ENCODE measurements around the gene ARHGEF2. TPM values are rescaled to one million over a fixed set of nuclear protein-coding genes. Genes with fewer than 3 reads are reported as not detected.
A peak's percentile ranks its signal among the peaks of the same experiment; 100 is the strongest.

The ARHGEF2 gene
- total RNA-seq, 4 donors from 2014 or later = 47.4 to 80.1 (median 66.6) TPM

DNA sequence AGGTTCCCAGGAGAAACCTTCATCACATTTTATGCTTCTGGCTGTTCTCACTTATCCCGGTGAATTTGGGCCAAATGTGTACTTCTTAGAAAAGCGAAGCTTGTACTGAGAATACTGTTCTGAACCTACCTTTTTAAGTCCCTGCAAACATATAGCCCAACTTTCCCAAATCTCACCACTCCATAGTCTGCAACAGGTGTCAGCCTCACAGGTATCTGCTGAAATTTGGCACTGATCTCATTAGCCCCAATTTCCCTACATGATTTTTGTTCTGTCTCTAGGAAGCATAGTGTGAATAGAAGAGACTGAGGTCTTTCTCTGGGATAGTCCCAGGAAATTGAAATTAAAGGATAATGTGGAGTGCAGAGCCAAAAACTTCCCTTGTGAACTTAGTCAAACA lies 78.7 kb downstream of the ARHGEF2 start:
- Histone ChIP-seq H3K36me3 (peaks cover 62 to 63% of the 10 kb centered on the region in 2 donors), H3K4me3 (replicated peaks in 1 of 3) (no peak overlapping the region), H3K9me3 (no peaks in the 10 kb centered on the region), H3K4me1 (no peaks in the 10 kb centered on the region), H3K27ac (no peak overlapping the region), H3K27me3 (no peaks in the 10 kb centered on the region)
- DNase-seq = no peak
- 94 to 96% methylated on average over 2 of the region's 2 CpGs for WGBS, 2 donors
- no peak for TF ChIP-seq POLR2A (IDR thresholded peaks at IDR 0.05)
- TF ChIP-seq, protein P1, sequence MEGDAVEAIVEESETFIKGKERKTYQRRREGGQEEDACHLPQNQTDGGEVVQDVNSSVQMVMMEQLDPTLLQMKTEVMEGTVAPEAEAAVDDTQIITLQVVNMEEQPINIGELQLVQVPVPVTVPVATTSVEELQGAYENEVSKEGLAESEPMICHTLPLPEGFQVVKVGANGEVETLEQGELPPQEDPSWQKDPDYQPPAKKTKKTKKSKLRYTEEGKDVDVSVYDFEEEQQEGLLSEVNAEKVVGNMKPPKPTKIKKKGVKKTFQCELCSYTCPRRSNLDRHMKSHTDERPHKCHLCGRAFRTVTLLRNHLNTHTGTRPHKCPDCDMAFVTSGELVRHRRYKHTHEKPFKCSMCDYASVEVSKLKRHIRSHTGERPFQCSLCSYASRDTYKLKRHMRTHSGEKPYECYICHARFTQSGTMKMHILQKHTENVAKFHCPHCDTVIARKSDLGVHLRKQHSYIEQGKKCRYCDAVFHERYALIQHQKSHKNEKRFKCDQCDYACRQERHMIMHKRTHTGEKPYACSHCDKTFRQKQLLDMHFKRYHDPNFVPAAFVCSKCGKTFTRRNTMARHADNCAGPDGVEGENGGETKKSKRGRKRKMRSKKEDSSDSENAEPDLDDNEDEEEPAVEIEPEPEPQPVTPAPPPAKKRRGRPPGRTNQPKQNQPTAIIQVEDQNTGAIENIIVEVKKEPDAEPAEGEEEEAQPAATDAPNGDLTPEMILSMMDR (IDR thresholded peaks at IDR 0.05) = no peak
- intact Hi-C loops (cut with DNase I) = no loop called here

- TF ChIP-seq POLR2A (IDR thresholded peaks at IDR 0.05) = no peak
- TF ChIP-seq, protein P1 (IDR thresholded peaks at IDR 0.05) = no peak
- no peak for DNase-seq
- Histone ChIP-seq H3K27me3 (no peaks in the 10 kb centered on the region), H3K36me3 (peaks cover 54 to 55% of the 10 kb centered on the region in 2 donors), H3K9me3 (no peaks in the 10 kb centered on the region), H3K27ac (no peak overlapping the region), H3K4me1 (no peaks in the 10 kb centered on the region), H3K4me3 (replicated peaks in 1 of 3) (no peak overlapping the region)
- WGBS, 2 donors = 84 to 85% methylated on average over 2 of the region's 2 CpGs
- intact Hi-C loops (cut with DNase I) = no loop called here
Measured at GRCh38 chr1:155898888-155899287, 79.5 kb downstream of the ARHGEF2 start.

- H3K36me3 ChIP-seq = peaks cover 42 to 43% of the 10 kb centered on the region in 2 donors
- 76 to 81% methylated on average over 1 of the region's 1 CpG for WGBS, 2 donors
- H3K27ac ChIP-seq = no peak overlapping the region
- no peak for DNase-seq
- no peaks in the 10 kb centered on the region for H3K9me3 ChIP-seq
- TF ChIP-seq, protein P1 (IDR thresholded peaks at IDR 0.05) = no peak
- no peak for TF ChIP-seq POLR2A (IDR thresholded peaks at IDR 0.05)
- H3K27me3 ChIP-seq = no peaks in the 10 kb centered on the region
- intact Hi-C loops (cut with DNase I) = no loop called here
- H3K4me3 ChIP-seq (replicated peaks in 1 of 3) = no peak overlapping the region
- peaks cover 0 to 7% of the 10 kb centered on the region in 2 donors for H3K4me1 ChIP-seq
Measured at GRCh38 chr1:155897746-155898145, 80.6 kb downstream of the ARHGEF2 start.

Small RNA genes lying within 50 kb of the gene (microRNA-seq; reads per million reads assigned to microRNA genes)
- gene MIR6738 = not detected

Small RNA genes lying within 50 kb of the gene (small RNA-seq; reads per million reads assigned to genes)
- not detected for gene MIR6738
- gene SCARNA4 = not detected
- gene SNORA80E = 177 reads per million, percentile 97 among the genes with 10 or more reads in this experiment

Other genes starting within 250 kb of the ARHGEF2 start
- gene GON4L, start 121.3 kb downstream of the ARHGEF2 start, total RNA-seq = 10 to 100 TPM; 32.3 to 64.9 (median 43.6) TPM
- gene SYT11, start 119.0 kb downstream of the ARHGEF2 start, total RNA-seq = 1 to 10 TPM; 3.3 to 9.1 (median 3.6) TPM
- 10 to 100 TPM; 19.5 to 32.6 (median 27.4) TPM for gene RIT1, start 67.2 kb downstream of the ARHGEF2 start, total RNA-seq
- 100 to 1,000 TPM in 1 of 4 donors, 10 to 100 TPM in 3; 58.5 to 114 (median 60.6) TPM for gene KHDC4, start 44.1 kb downstream of the ARHGEF2 start, total RNA-seq
- gene RXFP4, start 36.9 kb downstream of the ARHGEF2 start, total RNA-seq = not detected
- gene SSR2, start 42.4 kb upstream of the ARHGEF2 start, total RNA-seq = 100 to 1,000 TPM in 3 of 4 donors, 10 to 100 TPM in 1; 78.6 to 193 (median 130) TPM
- 10 to 100 TPM; 10.8 to 18.8 (median 16.9) TPM for gene UBQLN4, start 75.3 kb upstream of the ARHGEF2 start, total RNA-seq
- 10 to 100 TPM; 14.7 to 76.8 (median 41.1) TPM for gene LAMTOR2, start 76.2 kb upstream of the ARHGEF2 start, total RNA-seq
- gene RAB25, start 82.6 kb upstream of the ARHGEF2 start, total RNA-seq = 10 to 100 TPM; 65.9 to 88.0 (median 74.1) TPM
- gene MEX3A, start 103.9 kb upstream of the ARHGEF2 start, total RNA-seq = 1 to 10 TPM in 1 of 4 donors, under 1 TPM in 3; 0.17 to 1.8 (median 0.33) TPM
- gene LMNA, start 136.2 kb upstream of the ARHGEF2 start, total RNA-seq = 100 to 1,000 TPM; 235 to 412 (median 327) TPM
- 10 to 100 TPM; 21.5 to 50.8 (median 37.5) TPM for gene SEMA4A, start 175.0 kb upstream of the ARHGEF2 start, total RNA-seq
- gene SLC25A44, start 215.6 kb upstream of the ARHGEF2 start, total RNA-seq = 10 to 100 TPM; 14.5 to 19.7 (median 17.7) TPM
- gene PMF1, start 234.5 kb upstream of the ARHGEF2 start, total RNA-seq = 100 to 1,000 TPM in 3 of 4 donors, 10 to 100 TPM in 1; 73.6 to 121 (median 107) TPM

Data from thyroid gland (tissue), 4 donors.